K562 (cell line): ENCODE results near the gene ZNF121. TPM values are rescaled to one million over a fixed set of nuclear protein-coding genes. Genes with fewer than 3 reads are reported as not detected.

ENCODE experiments used
- ADNP ChIP-seq: fragments of 200-800 bp; sonication (Bioruptor generic); IDR thresholded peaks from 2 replicates; pipeline ENCODE4 v1.6.1; 2016; ENCODE audit warnings: missing genetic modification characterization, missing compliant biosample characterization
- BACH1 ChIP-seq: fragments of 200-800 bp; sonication (Bioruptor generic); IDR thresholded peaks from 2 replicates; pipeline ENCODE4 v1.6.1; 2016; ENCODE audit warnings: missing genetic modification characterization, missing compliant biosample characterization
- CBFA2T3 ChIP-seq: fragments of 450-650 bp; IDR thresholded peaks from 2 replicates; pipeline ENCODE4 v1.6.1; 2017
- CHD2 ChIP-seq: IDR thresholded peaks from 2 replicates; pipeline ENCODE4 v1.6.1; 2011; ENCODE audit warnings: low read depth, low read length
- ERF ChIP-seq: fragments of 450-650 bp; formaldehyde crosslinking; IDR thresholded peaks from 2 replicates; pipeline ENCODE4 v1.4.0; 2020; ENCODE audit warnings: mild to moderate bottlenecking, mixed read lengths
- ETS1 ChIP-seq: conservative IDR thresholded peaks from 2 replicates; pipeline ENCODE4 v1.6.1; 2011; ENCODE audit warnings: low read depth, mild to moderate bottlenecking, low read length; ENCODE audit not compliant: control insufficient read depth
- EZH2 ChIP-seq: IDR thresholded peaks from 2 replicates; pipeline ENCODE4 v1.6.1; 2012; ENCODE audit warnings: low read depth, mild to moderate bottlenecking, inconsistent platforms, low read length, borderline replicate concordance
- FOSL1 ChIP-seq: fragments of 200-800 bp; sonication (Bioruptor generic); conservative IDR thresholded peaks from 2 replicates; pipeline ENCODE4 v1.6.1; 2016; ENCODE audit warnings: missing genetic modification characterization, missing compliant biosample characterization
- FOXJ3 ChIP-seq: sonication (generic); formaldehyde crosslinking; IDR thresholded peaks from 2 replicates; pipeline ENCODE4 v1.4.0; 2020; ENCODE audit warnings: mild to moderate bottlenecking, missing genetic modification reagents
- HNRNPL ChIP-seq: fragments of 200-400 bp; formaldehyde crosslinking; IDR thresholded peaks from 2 replicates; pipeline ENCODE4 v1.6.1; 2017; ENCODE audit warnings: low read depth, mild to moderate bottlenecking, low read length
- NEUROD1 ChIP-seq: fragments of 150-350 bp; IDR thresholded peaks from 2 replicates; pipeline ENCODE4 v1.6.1; 2014; ENCODE audit warnings: borderline replicate concordance, low read length, low read depth; ENCODE audit not compliant: partially characterized antibody
- RHOXF2B ChIP-seq: fragments of 250-450 bp; sonication (Bioruptor Pico); conservative IDR thresholded peaks from 2 replicates; pipeline ENCODE4 v1.5.1; 2021
- SMAD1 ChIP-seq: fragments of 150-350 bp; IDR thresholded peaks from 2 replicates; pipeline ENCODE4 v1.6.1; 2014; ENCODE audit warnings: low read length, low read depth; ENCODE audit not compliant: partially characterized antibody
- SNAPC5 ChIP-seq: fragments of 250-450 bp; sonication (Bioruptor Pico); IDR thresholded peaks from 2 replicates; pipeline ENCODE4 v1.8.0; 2021; ENCODE audit warnings: moderate library complexity, mild to moderate bottlenecking, inconsistent platforms
- SRSF7 ChIP-seq: fragments of 200-400 bp; formaldehyde crosslinking; optimal IDR thresholded peaks from 2 replicates; pipeline ENCODE3; 2017; ENCODE audit warnings: mild to moderate bottlenecking, low read depth, low read length
- TAF1 ChIP-seq: IDR thresholded peaks from 2 replicates; pipeline ENCODE4 v1.6.1; 2011; ENCODE audit warnings: mild to moderate bottlenecking, low read length, moderate library complexity; ENCODE audit not compliant: insufficient read depth, control insufficient read depth, severe bottlenecking; ENCODE audit errors: extremely low read depth
- TAF7 ChIP-seq: fragments of 450-650 bp; IDR thresholded peaks from 2 replicates; pipeline ENCODE4 v1.6.1; 2016; ENCODE audit warnings: missing genetic modification characterization, missing compliant biosample characterization
- ZBTB17 ChIP-seq: fragments of 450-650 bp; formaldehyde crosslinking; IDR thresholded peaks from 2 replicates; pipeline ENCODE4 v1.4.0; 2020; ENCODE audit warnings: mild to moderate bottlenecking
- ZFP91 ChIP-seq: sonication (generic); formaldehyde crosslinking; IDR thresholded peaks from 2 replicates; pipeline ENCODE4 v1.8.0; 2022; ENCODE audit warnings: mild to moderate bottlenecking, missing genetic modification reagents
- ZNF280A ChIP-seq: fragments of 450-650 bp; IDR thresholded peaks from 2 replicates; pipeline ENCODE4 v1.6.1; 2018; ENCODE audit warnings: mild to moderate bottlenecking, low read depth; ENCODE audit not compliant: partially characterized antibody
- ZNF511 ChIP-seq: sonication (generic); formaldehyde crosslinking; IDR thresholded peaks from 2 replicates; pipeline ENCODE4 v1.8.0; 2022; ENCODE audit warnings: mild to moderate bottlenecking, missing genetic modification reagents
- ZNF57 ChIP-seq: fragments of 450-650 bp; formaldehyde crosslinking; IDR thresholded peaks from 2 replicates; pipeline ENCODE4 v1.4.0; 2020; ENCODE audit warnings: mild to moderate bottlenecking, moderate library complexity
- ZNF583 ChIP-seq: fragments of 250-450 bp; sonication (Bioruptor Pico); IDR thresholded peaks from 2 replicates; pipeline ENCODE4 v1.4.0; 2020
- ZZZ3 ChIP-seq: fragments of 450-650 bp; IDR thresholded peaks from 2 replicates; pipeline ENCODE4 v1.6.1; 2016; ENCODE audit warnings: antibody characterized with exemption, mild to moderate bottlenecking, moderate library complexity
- polyA plus RNA-seq, 8 experiments: library from polyadenylated mRNA; depleted of rRNA in 4 of 8; stranded (reverse) in 5 of 8; unstranded in 3 of 8; fragments of >200 nt; fragmentation: Nextera tagmentation in 2 of 8; fragmentation: Illumina TruSeq in 1 of 8; extraction: Ambion mirVana in 2 of 8; extraction: Trizol in 1 of 8; gene quantifications; 2 replicates each; pipeline versions ENCODE4 v1.2.1 to v1.2.3, GENCODE V29; 2011 to 2014; ENCODE audit warnings: inconsistent platforms in 1 of 8, missing spikeins in 1 of 8
- total RNA-seq, 7 experiments: library from RNA; depleted of rRNA in 6 of 7; stranded (reverse); fragments of >200 nt in 6 of 7; fragmentation: Illumina TruSeq in 2 of 7; extraction: Trizol in 2 of 7; gene quantifications; 2 replicates each; pipeline versions ENCODE4 v1.2.1 to v1.2.3, GENCODE V29; 2011 to 2021; ENCODE audit warnings: low replicate concordance in 1 of 7

ZNF121 gene
- total and polyA plus RNA-seq, 9 of the 15 experiments (the other 6 are each of a cell fraction or from before 2014, with no cell fraction given), result 14.6 to 115 (median 33.4) TPM

- TF ChIP-seq ZNF280A (peak; percentile 95), ERF (CRISPR knock-in tag) (peak; percentile 16; the same call in 1 of the 2 replicates), CBFA2T3 (no peak), TAF1 (peak; percentile 67), ZNF583 (CRISPR knock-in tag) (no peak), ZFP91 (CRISPR knock-in tag) (no peak), FOSL1 (peak; percentile 68), ETS1 (no peak), SRSF7 (no peak), TAF7 (tag) (peak; percentile 91), ZZZ3 (peak; percentile 89; the same call in 1 of the 2 replicates), SMAD1 (no peak), EZH2 (no peak), ADNP (tag) (no peak), CHD2 (0 out of 2 replicates have a peak, but pooled peaks have one; percentile 33), ZNF511 (CRISPR knock-in tag) (no peak; the same call in none of the 2 replicates), NEUROD1 (peak; percentile 52), SNAPC5 (CRISPR knock-in tag) (no peak), ZNF57 (CRISPR knock-in tag) (no peak), ZBTB17 (CRISPR knock-in tag) (no peak), FOXJ3 (CRISPR knock-in tag) (no peak), BACH1 (tag) (no peak), RHOXF2B (CRISPR knock-in tag) (no peak), HNRNPL (no peak)
These were observed 37.1 kb upstream of the ZNF121 start, which contains the start of gene ZNF561 (continued) for GRCh38 chr19:9621156-9622037.
